Measurements from ENCODE around the gene CMSS1.

The CMSS1 gene

DNA sequence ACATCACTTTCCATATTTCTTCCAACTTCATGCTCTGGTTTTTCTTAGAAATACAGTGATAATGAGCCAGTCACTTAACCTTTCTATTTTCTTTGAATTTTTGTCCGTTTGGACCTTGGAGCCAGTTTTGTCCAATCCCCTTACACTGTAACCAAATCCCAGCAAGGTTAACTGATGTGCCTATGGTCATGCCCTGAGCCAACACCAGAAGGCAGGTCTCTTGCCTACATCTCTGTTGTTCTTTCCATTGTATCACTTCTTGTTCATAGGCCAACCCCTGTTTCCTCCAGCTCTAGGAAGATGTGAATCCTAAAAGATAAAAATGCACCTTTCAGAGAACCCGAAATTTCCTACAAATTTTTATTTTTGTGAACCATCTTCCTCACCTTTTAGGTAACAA lies 122.7 kb downstream of the CMSS1 start:
- TF ChIP-seq CSDC2 (CRISPR knock-in tag; IDR thresholded peaks at IDR 0.05) = no peak
- no peak for TF ChIP-seq ZC3H10 (CRISPR knock-in tag; IDR thresholded peaks at IDR 0.05)
- TF ChIP-seq ARNTL (CRISPR knock-in tag; IDR thresholded peaks at IDR 0.05; ENCODE audit: borderline replicate concordance, low read depth) = no peak
- no peak for TF ChIP-seq OSR1 (CRISPR knock-in tag; IDR thresholded peaks at IDR 0.05)
- no peak for TF ChIP-seq ESRRG (CRISPR knock-in tag; IDR thresholded peaks at IDR 0.05)
- TF ChIP-seq ISL1 (CRISPR knock-in tag; IDR thresholded peaks at IDR 0.05) = no peak
- TF ChIP-seq TCF4 (CRISPR knock-in tag; IDR thresholded peaks at IDR 0.05; ENCODE audit: borderline replicate concordance) = no peak
- no peak for TF ChIP-seq GLIS3 (CRISPR knock-in tag; IDR thresholded peaks at IDR 0.05)
- no peak for TF ChIP-seq SNAI2 (CRISPR knock-in tag; IDR thresholded peaks at IDR 0.05)
- no peak for TF ChIP-seq PPARA (CRISPR knock-in tag; IDR thresholded peaks at IDR 0.05; ENCODE audit: borderline replicate concordance)
- no peak for TF ChIP-seq BACH2 (CRISPR knock-in tag; IDR thresholded peaks at IDR 0.05; ENCODE audit: borderline replicate concordance)
- TF ChIP-seq TSHZ2 (CRISPR knock-in tag; IDR thresholded peaks at IDR 0.05) = no peak
- TF ChIP-seq ZNF565 (CRISPR knock-in tag; conservative IDR thresholded peaks at IDR 0.05; ENCODE audit: low read depth) = no peak
- no peak for TF ChIP-seq ZFP30 (CRISPR knock-in tag; IDR thresholded peaks at IDR 0.05)
- TF ChIP-seq, protein P1, sequence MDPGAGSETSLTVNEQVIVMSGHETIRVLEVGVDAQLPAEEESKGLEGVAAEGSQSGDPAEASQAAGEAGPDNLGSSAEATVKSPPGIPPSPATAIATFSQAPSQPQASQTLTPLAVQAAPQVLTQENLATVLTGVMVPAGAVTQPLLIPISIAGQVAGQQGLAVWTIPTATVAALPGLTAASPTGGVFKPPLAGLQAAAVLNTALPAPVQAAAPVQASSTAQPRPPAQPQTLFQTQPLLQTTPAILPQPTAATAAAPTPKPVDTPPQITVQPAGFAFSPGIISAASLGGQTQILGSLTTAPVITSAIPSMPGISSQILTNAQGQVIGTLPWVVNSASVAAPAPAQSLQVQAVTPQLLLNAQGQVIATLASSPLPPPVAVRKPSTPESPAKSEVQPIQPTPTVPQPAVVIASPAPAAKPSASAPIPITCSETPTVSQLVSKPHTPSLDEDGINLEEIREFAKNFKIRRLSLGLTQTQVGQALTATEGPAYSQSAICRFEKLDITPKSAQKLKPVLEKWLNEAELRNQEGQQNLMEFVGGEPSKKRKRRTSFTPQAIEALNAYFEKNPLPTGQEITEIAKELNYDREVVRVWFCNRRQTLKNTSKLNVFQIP (CRISPR knock-in tag; IDR thresholded peaks at IDR 0.05; ENCODE audit: borderline replicate concordance, low read depth) = no peak
- TF ChIP-seq PATZ1 (CRISPR knock-in tag; IDR thresholded peaks at IDR 0.05; ENCODE audit: borderline replicate concordance) = no peak
- no peak for TF ChIP-seq TOX (CRISPR knock-in tag; IDR thresholded peaks at IDR 0.05; ENCODE audit: borderline replicate concordance)
- TF ChIP-seq RARB (CRISPR knock-in tag; IDR thresholded peaks at IDR 0.05) = no peak
- TF ChIP-seq ZFP3 (CRISPR knock-in tag; IDR thresholded peaks at IDR 0.05) = no peak
- ATAC-seq = no peak

GRCh38 chr3:99941211-99941610 lies 123.5 kb downstream of the CMSS1 start:
- no peak for ATAC-seq
- TF ChIP-seq PPARA (CRISPR knock-in tag; IDR thresholded peaks at IDR 0.05; ENCODE audit: borderline replicate concordance) (no peak), ZFP30 (CRISPR knock-in tag; IDR thresholded peaks at IDR 0.05) (no peak), ISL1 (CRISPR knock-in tag; IDR thresholded peaks at IDR 0.05) (no peak), CSDC2 (CRISPR knock-in tag; IDR thresholded peaks at IDR 0.05) (no peak)
- TF ChIP-seq, protein P1 (CRISPR knock-in tag; IDR thresholded peaks at IDR 0.05; ENCODE audit: borderline replicate concordance, low read depth) = no peak

DNA sequence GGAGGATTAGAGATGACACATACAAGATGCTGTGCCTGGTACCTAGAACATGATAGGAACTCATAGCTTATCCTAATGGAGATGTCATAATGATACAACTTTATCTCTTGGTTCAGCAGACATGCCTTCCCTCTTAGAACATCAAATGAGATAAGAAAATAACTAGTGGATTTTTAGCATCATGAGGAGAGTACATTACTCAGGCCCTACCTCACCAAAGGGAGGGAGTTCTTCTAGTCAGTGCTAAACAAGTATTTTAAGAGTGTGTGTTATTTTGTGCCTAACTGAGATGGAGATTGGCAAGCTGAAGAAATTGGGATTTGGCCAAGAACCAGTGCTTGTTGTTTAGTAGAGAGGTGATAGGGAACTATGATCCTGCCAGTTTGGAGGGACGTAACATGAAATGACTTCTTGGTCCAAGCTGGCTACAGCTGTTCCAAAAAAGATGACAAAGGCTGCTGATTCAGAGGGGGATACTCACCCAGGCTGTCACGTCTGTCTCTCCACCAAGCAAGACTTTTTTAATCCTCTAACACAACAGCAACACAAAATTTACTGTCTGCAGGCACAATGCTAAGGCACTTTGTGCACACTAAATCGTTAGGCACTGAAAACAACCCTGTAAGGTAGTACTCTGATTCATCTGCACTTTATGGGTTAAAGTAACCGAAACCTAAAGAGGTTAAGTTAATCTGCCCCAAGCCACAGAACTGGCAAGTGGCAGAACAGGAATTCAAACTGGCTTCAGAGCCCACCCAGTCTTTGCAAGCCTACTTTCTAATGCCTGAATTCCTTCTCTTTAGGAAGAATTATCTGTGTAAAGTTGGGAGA lies 126.5 kb downstream of the CMSS1 start:
- ATAC-seq = no peak
- no peak for TF ChIP-seq ZFP3 (CRISPR knock-in tag; IDR thresholded peaks at IDR 0.05)
- TF ChIP-seq, protein P2, sequence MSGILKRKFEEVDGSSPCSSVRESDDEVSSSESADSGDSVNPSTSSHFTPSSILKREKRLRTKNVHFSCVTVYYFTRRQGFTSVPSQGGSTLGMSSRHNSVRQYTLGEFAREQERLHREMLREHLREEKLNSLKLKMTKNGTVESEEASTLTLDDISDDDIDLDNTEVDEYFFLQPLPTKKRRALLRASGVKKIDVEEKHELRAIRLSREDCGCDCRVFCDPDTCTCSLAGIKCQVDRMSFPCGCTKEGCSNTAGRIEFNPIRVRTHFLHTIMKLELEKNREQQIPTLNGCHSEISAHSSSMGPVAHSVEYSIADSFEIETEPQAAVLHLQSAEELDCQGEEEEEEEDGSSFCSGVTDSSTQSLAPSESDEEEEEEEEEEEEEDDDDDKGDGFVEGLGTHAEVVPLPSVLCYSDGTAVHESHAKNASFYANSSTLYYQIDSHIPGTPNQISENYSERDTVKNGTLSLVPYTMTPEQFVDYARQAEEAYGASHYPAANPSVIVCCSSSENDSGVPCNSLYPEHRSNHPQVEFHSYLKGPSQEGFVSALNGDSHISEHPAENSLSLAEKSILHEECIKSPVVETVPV (CRISPR knock-in tag; IDR thresholded peaks at IDR 0.05) = no peak
- no peak for TF ChIP-seq ZNF70 (CRISPR knock-in tag; IDR thresholded peaks at IDR 0.05)
- TF ChIP-seq, protein P1 (CRISPR knock-in tag; IDR thresholded peaks at IDR 0.05; ENCODE audit: borderline replicate concordance, low read depth) = no peak
- no peak for TF ChIP-seq TOX (CRISPR knock-in tag; IDR thresholded peaks at IDR 0.05; ENCODE audit: borderline replicate concordance)
- TF ChIP-seq ESRRG (CRISPR knock-in tag; IDR thresholded peaks at IDR 0.05) = no peak
- TF ChIP-seq ZC3H10 (CRISPR knock-in tag; IDR thresholded peaks at IDR 0.05) = no peak
- TF ChIP-seq, protein P3, sequence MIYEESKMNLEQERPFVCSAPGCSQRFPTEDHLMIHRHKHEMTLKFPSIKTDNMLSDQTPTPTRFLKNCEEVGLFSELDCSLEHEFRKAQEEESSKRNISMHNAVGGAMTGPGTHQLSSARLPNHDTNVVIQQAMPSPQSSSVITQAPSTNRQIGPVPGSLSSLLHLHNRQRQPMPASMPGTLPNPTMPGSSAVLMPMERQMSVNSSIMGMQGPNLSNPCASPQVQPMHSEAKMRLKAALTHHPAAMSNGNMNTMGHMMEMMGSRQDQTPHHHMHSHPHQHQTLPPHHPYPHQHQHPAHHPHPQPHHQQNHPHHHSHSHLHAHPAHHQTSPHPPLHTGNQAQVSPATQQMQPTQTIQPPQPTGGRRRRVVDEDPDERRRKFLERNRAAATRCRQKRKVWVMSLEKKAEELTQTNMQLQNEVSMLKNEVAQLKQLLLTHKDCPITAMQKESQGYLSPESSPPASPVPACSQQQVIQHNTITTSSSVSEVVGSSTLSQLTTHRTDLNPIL (CRISPR knock-in tag; IDR thresholded peaks at IDR 0.05; ENCODE audit: low read depth) = no peak
- no peak for TF ChIP-seq SNAI2 (CRISPR knock-in tag; IDR thresholded peaks at IDR 0.05)
- TF ChIP-seq ZNF8 (CRISPR knock-in tag; IDR thresholded peaks at IDR 0.05) = no peak
- TF ChIP-seq PPARA (CRISPR knock-in tag; IDR thresholded peaks at IDR 0.05; ENCODE audit: borderline replicate concordance) = no peak
- no peak for TF ChIP-seq CSDC2 (CRISPR knock-in tag; IDR thresholded peaks at IDR 0.05)

Data from SK-N-SH treated with all-trans-retinoic acid at 6 μM for 48 hours (cell line).